ENCODE measurements around the gene MAPK12.

DNA sequence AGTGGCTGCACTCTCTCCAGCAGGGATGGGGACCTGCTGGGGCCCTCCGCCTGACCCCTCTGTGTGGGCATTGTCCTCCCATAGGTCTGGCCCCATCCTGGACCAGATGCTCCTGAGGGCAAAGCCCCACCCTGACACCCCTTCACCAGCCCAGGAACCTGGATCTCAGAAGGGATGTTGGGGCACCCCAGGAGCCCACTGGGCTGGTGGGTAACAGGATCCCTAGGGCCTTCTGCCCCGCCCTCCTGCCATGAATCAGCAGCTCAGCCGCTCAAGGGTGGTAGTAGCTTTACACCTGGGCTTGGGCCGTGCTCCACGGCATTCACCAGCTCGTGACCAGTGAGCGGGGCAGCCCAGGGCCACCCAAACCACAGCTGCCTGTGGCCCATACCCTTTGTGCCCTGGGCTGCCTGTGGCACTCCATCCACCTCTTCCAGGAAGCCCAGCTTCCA, 1.0 kb upstream of the MAPK12 start:
- no peak for TF ChIP-seq HNF4G (IDR thresholded peaks at IDR 0.05)
- TF ChIP-seq RAD21 (IDR thresholded peaks at IDR 0.05): no peak
- no peak for TF ChIP-seq FOXA1 (IDR thresholded peaks at IDR 0.05)
- no peak for TF ChIP-seq YY1 (IDR thresholded peaks at IDR 0.05)
- TF ChIP-seq, protein P1, sequence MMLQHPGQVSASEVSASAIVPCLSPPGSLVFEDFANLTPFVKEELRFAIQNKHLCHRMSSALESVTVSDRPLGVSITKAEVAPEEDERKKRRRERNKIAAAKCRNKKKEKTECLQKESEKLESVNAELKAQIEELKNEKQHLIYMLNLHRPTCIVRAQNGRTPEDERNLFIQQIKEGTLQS (IDR thresholded peaks at IDR 0.05): no peak
- TF ChIP-seq, protein P2, sequence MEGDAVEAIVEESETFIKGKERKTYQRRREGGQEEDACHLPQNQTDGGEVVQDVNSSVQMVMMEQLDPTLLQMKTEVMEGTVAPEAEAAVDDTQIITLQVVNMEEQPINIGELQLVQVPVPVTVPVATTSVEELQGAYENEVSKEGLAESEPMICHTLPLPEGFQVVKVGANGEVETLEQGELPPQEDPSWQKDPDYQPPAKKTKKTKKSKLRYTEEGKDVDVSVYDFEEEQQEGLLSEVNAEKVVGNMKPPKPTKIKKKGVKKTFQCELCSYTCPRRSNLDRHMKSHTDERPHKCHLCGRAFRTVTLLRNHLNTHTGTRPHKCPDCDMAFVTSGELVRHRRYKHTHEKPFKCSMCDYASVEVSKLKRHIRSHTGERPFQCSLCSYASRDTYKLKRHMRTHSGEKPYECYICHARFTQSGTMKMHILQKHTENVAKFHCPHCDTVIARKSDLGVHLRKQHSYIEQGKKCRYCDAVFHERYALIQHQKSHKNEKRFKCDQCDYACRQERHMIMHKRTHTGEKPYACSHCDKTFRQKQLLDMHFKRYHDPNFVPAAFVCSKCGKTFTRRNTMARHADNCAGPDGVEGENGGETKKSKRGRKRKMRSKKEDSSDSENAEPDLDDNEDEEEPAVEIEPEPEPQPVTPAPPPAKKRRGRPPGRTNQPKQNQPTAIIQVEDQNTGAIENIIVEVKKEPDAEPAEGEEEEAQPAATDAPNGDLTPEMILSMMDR (IDR thresholded peaks at IDR 0.05; ENCODE audit: low read depth, low read length, missing input control): no peak
- TF ChIP-seq, protein P3, sequence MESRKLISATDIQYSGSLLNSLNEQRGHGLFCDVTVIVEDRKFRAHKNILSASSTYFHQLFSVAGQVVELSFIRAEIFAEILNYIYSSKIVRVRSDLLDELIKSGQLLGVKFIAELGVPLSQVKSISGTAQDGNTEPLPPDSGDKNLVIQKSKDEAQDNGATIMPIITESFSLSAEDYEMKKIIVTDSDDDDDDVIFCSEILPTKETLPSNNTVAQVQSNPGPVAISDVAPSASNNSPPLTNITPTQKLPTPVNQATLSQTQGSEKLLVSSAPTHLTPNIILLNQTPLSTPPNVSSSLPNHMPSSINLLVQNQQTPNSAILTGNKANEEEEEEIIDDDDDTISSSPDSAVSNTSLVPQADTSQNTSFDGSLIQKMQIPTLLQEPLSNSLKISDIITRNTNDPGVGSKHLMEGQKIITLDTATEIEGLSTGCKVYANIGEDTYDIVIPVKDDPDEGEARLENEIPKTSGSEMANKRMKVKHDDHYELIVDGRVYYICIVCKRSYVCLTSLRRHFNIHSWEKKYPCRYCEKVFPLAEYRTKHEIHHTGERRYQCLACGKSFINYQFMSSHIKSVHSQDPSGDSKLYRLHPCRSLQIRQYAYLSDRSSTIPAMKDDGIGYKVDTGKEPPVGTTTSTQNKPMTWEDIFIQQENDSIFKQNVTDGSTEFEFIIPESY (IDR thresholded peaks at IDR 0.05): no peak
- no peak for TF ChIP-seq EGR1 (IDR thresholded peaks at IDR 0.05; ENCODE audit: low read depth in 2 of 2)
- TF ChIP-seq, protein P4, sequence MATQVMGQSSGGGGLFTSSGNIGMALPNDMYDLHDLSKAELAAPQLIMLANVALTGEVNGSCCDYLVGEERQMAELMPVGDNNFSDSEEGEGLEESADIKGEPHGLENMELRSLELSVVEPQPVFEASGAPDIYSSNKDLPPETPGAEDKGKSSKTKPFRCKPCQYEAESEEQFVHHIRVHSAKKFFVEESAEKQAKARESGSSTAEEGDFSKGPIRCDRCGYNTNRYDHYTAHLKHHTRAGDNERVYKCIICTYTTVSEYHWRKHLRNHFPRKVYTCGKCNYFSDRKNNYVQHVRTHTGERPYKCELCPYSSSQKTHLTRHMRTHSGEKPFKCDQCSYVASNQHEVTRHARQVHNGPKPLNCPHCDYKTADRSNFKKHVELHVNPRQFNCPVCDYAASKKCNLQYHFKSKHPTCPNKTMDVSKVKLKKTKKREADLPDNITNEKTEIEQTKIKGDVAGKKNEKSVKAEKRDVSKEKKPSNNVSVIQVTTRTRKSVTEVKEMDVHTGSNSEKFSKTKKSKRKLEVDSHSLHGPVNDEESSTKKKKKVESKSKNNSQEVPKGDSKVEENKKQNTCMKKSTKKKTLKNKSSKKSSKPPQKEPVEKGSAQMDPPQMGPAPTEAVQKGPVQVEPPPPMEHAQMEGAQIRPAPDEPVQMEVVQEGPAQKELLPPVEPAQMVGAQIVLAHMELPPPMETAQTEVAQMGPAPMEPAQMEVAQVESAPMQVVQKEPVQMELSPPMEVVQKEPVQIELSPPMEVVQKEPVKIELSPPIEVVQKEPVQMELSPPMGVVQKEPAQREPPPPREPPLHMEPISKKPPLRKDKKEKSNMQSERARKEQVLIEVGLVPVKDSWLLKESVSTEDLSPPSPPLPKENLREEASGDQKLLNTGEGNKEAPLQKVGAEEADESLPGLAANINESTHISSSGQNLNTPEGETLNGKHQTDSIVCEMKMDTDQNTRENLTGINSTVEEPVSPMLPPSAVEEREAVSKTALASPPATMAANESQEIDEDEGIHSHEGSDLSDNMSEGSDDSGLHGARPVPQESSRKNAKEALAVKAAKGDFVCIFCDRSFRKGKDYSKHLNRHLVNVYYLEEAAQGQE (IDR thresholded peaks at IDR 0.05): no peak
- TF ChIP-seq NR2F2 (IDR thresholded peaks at IDR 0.05): no peak
- no peak for TF ChIP-seq GABPA (IDR thresholded peaks at IDR 0.05 in 1 of 2, conservative IDR thresholded peaks at IDR 0.05 in 1 of 2)
- TF ChIP-seq JUND (IDR thresholded peaks at IDR 0.05): no peak

Measured in liver (tissue), 3 donors.